ENCODE data around the gene PLCB2.

The PLCB2 gene

GRCh38 chr15:40255033-40255432 lies 52.7 kb downstream of the PLCB2 start:
- TF ChIP-seq CTCF (IDR thresholded peaks at IDR 0.05; ENCODE audit: insufficient read depth, low read length) (no peak), SPI1 (IDR thresholded peaks at IDR 0.05; ENCODE audit: borderline replicate concordance, low read depth) (no peak), GABPA (IDR thresholded peaks at IDR 0.05; ENCODE audit: low read depth) (no peak), POLR2AphosphoS5 (IDR thresholded peaks at IDR 0.05; ENCODE audit: low read depth) (no peak)
- TF ChIP-seq, protein P1, sequence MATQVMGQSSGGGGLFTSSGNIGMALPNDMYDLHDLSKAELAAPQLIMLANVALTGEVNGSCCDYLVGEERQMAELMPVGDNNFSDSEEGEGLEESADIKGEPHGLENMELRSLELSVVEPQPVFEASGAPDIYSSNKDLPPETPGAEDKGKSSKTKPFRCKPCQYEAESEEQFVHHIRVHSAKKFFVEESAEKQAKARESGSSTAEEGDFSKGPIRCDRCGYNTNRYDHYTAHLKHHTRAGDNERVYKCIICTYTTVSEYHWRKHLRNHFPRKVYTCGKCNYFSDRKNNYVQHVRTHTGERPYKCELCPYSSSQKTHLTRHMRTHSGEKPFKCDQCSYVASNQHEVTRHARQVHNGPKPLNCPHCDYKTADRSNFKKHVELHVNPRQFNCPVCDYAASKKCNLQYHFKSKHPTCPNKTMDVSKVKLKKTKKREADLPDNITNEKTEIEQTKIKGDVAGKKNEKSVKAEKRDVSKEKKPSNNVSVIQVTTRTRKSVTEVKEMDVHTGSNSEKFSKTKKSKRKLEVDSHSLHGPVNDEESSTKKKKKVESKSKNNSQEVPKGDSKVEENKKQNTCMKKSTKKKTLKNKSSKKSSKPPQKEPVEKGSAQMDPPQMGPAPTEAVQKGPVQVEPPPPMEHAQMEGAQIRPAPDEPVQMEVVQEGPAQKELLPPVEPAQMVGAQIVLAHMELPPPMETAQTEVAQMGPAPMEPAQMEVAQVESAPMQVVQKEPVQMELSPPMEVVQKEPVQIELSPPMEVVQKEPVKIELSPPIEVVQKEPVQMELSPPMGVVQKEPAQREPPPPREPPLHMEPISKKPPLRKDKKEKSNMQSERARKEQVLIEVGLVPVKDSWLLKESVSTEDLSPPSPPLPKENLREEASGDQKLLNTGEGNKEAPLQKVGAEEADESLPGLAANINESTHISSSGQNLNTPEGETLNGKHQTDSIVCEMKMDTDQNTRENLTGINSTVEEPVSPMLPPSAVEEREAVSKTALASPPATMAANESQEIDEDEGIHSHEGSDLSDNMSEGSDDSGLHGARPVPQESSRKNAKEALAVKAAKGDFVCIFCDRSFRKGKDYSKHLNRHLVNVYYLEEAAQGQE (IDR thresholded peaks at IDR 0.05; ENCODE audit: insufficient replicate concordance, low read depth), result no peak
- Histone ChIP-seq H3K4me3 (replicated peaks; ENCODE audit: insufficient read depth, low read length) (no peak overlapping the region), H3K27me3 (ENCODE audit: insufficient read depth, poor library complexity, severe bottlenecking) (peaks cover 9% of the 10 kb centered on the region), H3K27ac (replicated peaks) (no peak overlapping the region)
- DNase-seq (ENCODE audit: low read depth in 1 of 2, low spot score in 1 of 2), result no peak

DNA sequence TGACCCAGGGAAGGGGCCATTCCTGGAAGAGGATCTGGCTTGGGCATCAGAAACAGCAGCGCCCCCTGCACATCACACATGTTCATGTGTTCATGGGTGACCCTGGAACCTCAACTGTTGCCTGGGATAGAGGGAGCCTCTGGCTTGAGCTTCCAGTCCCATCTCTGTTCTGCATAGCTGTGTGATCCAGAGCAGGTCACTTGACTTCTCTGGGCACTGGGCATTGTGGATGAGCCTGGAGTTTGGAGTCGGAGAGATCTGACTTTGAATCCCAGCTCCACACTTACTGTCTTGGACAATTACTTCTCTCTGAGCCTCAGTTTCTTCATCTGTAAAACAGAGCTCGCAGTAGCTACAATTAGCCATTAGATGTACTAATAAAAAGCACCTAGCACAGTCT lies 53.3 kb downstream of the PLCB2 start:
- DNase-seq (ENCODE audit: low read depth in 1 of 2, low spot score in 1 of 2), result no peak
- no peak overlapping the region for H3K27ac ChIP-seq (replicated peaks)
- TF ChIP-seq, protein P1 (IDR thresholded peaks at IDR 0.05; ENCODE audit: insufficient replicate concordance, low read depth), result no peak
- TF ChIP-seq GABPA (IDR thresholded peaks at IDR 0.05; ENCODE audit: low read depth), result no peak
- no peak for TF ChIP-seq POLR2AphosphoS5 (IDR thresholded peaks at IDR 0.05; ENCODE audit: low read depth)
- H3K27me3 ChIP-seq (ENCODE audit: insufficient read depth, poor library complexity, severe bottlenecking), result peaks cover 9% of the 10 kb centered on the region
- no peak overlapping the region for H3K4me3 ChIP-seq (replicated peaks; ENCODE audit: insufficient read depth, low read length)

DNA sequence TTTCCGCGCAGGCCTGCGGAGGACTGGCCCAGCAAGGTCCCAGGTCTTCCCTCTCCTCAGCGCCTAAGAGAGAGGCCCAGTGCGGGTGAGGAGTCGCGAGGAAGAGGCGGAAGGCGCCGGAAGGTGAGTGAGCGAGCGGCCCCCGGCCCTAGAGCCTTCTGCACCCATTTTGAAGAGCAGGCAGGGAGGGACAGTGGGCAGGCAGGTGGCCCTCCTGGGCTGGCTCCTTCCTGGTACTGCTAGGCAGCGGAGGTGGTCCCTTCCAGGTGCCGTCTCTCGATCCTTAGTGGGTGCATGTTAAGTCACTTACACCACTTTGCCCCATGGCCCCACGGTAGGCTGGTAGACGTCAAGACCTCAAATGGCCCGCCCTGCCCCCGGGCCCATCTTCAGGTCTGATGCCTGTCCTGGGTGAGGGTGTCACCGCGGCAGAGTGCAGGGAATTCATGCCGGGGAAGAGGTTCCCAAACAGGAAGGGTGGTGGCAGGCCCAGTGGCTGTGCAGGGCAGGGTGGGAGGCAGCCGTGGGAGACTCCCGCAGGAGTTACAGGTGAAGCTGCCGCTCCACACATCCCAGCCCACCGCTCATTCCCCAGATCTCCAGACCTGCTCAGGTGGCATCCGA lies 54.5 kb downstream of the PLCB2 start:
- Histone ChIP-seq H3K4me3 (replicated peaks; ENCODE audit: insufficient read depth, low read length) (peak overlapping the region; percentile 30), H3K27ac (replicated peaks) (no peak overlapping the region), H3K27me3 (ENCODE audit: insufficient read depth, poor library complexity, severe bottlenecking) (peaks cover 9% of the 10 kb centered on the region)
- TF ChIP-seq POLR2AphosphoS5 (IDR thresholded peaks at IDR 0.05; ENCODE audit: low read depth) (no peak), SPI1 (IDR thresholded peaks at IDR 0.05; ENCODE audit: borderline replicate concordance, low read depth) (no peak), GABPA (IDR thresholded peaks at IDR 0.05; ENCODE audit: low read depth) (no peak), CTCF (IDR thresholded peaks at IDR 0.05; ENCODE audit: insufficient read depth, low read length) (no peak)
- TF ChIP-seq, protein P1 (IDR thresholded peaks at IDR 0.05; ENCODE audit: insufficient replicate concordance, low read depth), result no peak
- no peak for DNase-seq (ENCODE audit: low read depth in 1 of 2, low spot score in 1 of 2)
